Activated naive CD4-positive, alpha-beta T cell treated with anti-CD3 and anti-CD28 coated beads, Interleukin-2, amount 50 U/mL, for 24 hours (primary cell): ENCODE data around the gene MAGOHB.
A peak's percentile ranks its signal among the peaks of the same experiment; 100 is the strongest.
"Not testable (repeated sequence)": the region's sequence is repeated elsewhere in the genome, so short reads cannot be mapped to it uniquely, and the experiment has no call there.

ENCODE experiments used
- H3K27ac Mint-ChIP-seq: one replicate; pipeline ENCODE4 v1.8.0; 2021; ENCODE audit warnings: mild to moderate bottlenecking, mixed read lengths
- H3K27me3 Mint-ChIP-seq: one replicate; pipeline ENCODE4 v1.8.0; 2021; ENCODE audit warnings: mixed read lengths
- H3K36me3 Mint-ChIP-seq: one replicate; pipeline ENCODE4 v1.8.0; 2021; ENCODE audit warnings: mixed read lengths
- H3K4me1 Mint-ChIP-seq: one replicate; pipeline ENCODE4 v1.8.0; 2021; ENCODE audit warnings: mixed read lengths
- H3K4me3 Mint-ChIP-seq: one replicate; pipeline ENCODE4 v1.8.0; 2021; ENCODE audit warnings: mild to moderate bottlenecking, mixed read lengths
- H3K9me3 Mint-ChIP-seq: one replicate; pipeline ENCODE4 v1.8.0; 2021; ENCODE audit warnings: mixed read lengths

The MAGOHB gene

DNA sequence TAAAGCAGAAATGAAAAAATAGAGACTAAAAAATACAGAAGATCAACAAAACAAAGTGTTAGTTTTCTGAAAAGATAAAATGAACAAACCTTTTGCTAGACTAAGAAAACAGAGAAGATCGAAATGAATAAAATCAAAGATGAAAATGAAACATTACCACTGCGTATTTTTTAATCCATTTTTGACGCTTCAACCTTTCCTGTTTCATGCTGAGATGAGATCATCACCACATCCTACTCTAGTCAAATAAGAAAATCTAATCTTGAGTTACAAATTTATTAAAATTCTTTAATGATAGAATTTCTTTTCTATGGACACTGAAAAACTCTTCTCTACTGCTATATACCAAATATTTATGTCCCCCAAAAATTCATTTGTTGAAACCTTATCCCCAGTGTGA is 30.7 kb downstream of the MAGOHB start:
- no peaks in the 10 kb centered on the region for H3K9me3 Mint-ChIP-seq
- H3K27ac Mint-ChIP-seq: no peak overlapping the region
- H3K27me3 Mint-ChIP-seq: no peaks in the 10 kb centered on the region
- no peak overlapping the region for H3K4me3 Mint-ChIP-seq
- H3K36me3 Mint-ChIP-seq: peaks cover 22% of the 10 kb centered on the region
- no peaks in the 10 kb centered on the region for H3K4me1 Mint-ChIP-seq

DNA sequence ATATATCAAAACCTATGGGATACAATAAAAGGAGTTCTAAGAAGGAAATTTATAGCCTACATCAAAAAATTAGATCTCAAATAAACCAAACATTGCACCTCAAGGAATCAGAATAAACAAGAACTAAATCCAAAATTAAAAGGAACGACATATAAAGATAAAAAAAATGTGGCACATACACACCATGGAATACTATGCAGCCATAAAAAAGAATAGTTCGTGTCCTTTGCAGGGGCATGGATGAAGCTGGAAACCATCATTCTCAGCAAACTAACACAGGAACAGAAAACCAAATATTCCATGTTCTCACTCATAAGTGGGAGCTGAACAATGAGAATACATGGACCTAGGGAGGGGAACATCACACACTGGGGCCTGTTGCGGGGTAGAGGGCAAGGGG is 31.3 kb downstream of the MAGOHB start:
- not testable (repeated sequence) for H3K4me1 Mint-ChIP-seq, H3K4me3 Mint-ChIP-seq, H3K27me3 Mint-ChIP-seq

DNA sequence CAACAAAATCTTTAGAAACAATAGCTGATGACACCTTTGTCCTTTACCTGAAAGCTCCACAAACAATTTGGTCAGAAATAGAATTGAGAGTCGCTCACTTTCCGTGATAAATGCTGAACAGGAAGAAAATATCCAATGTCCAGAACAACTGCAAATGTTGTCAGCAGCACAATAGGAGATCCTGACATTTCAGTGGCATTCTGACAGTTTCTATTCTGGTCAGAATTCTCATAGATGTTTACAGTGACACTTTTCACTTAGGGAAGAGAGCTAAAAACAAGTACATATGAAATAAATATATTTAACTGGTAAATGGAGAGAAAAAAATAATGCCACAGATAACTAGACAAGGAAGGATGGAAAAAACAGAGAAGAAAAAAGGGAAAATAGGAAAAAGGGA is 39.1 kb downstream of the MAGOHB start:
- peaks cover 4% of the 10 kb centered on the region for H3K27me3 Mint-ChIP-seq
- H3K9me3 Mint-ChIP-seq: no peaks in the 10 kb centered on the region
- H3K27ac Mint-ChIP-seq: no peak overlapping the region
- no peaks in the 10 kb centered on the region for H3K4me1 Mint-ChIP-seq
- H3K36me3 Mint-ChIP-seq: no peaks in the 10 kb centered on the region
- H3K4me3 Mint-ChIP-seq: no peak overlapping the region

More for the DNA sequence above, 31.3 kb downstream of the MAGOHB start:
- not testable (repeated sequence) for H3K27ac Mint-ChIP-seq, H3K9me3 Mint-ChIP-seq
- peaks cover 22% of the 10 kb centered on the region for H3K36me3 Mint-ChIP-seq

DNA sequence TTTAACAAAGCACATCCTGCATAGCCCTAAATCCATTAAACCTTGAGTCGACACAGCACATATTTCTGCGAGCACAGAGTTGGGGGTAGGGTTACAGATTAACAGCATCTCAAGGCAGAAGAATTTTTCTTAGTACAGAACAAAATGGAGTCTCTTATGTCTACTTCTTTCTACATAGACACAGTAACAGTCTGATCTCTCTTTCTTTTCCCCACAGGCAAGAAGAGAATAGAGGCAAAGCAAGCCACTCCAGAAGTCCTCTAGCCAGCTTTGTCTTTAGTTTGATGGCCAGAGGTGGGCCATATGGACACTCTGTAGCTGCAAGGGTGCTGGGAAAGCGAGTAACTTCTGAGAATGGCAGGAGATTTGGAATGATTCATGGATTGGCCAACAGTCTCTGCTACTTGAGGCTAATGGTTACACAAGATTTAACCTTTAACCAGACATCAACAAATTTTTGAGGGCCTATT is 41.4 kb downstream of the MAGOHB start:
- not testable (repeated sequence) for H3K27ac Mint-ChIP-seq, H3K4me3 Mint-ChIP-seq, H3K36me3 Mint-ChIP-seq, H3K9me3 Mint-ChIP-seq, H3K27me3 Mint-ChIP-seq, H3K4me1 Mint-ChIP-seq

DNA sequence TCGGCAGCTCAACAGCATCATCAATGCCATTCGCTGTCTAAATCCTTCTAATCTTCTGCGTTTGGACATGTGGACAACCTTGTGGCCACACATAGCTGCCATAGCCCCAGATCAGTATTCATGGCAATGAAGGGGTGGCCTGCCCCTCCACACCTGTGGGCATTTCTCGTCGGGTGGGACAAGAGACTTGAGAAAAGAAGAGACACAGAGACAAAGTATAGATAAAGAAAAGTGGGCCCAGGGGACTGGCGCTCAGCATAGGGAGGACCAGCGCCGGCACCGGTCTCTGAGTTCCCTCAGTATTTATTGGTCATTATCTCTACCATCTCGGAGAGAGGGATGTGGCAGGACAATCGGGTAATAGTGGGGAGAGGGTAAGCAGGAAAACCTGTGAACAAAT is 42.3 kb downstream of the MAGOHB start:
- no peaks in the 10 kb centered on the region for H3K36me3 Mint-ChIP-seq
- H3K4me1 Mint-ChIP-seq: no peaks in the 10 kb centered on the region

DNA sequence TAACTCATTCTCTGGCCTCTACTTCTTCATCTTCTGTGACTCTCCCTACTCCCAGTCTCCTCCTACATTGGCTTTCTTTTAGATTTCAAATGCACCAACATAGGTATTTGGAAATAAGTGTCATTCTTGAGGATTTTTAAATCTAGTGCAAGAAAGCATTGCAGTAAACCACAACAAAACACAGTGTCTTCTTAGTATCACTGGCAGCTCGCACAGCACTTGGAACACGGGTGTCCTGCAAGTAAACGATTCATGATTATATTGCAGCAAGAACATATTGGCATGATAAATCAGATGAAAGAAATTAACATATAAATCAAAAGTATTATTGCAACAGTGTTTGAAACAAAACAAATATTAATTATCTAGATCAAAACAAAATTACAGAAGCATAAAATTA is 45.6 kb downstream of the MAGOHB start:
- Mint-ChIP-seq H3K4me3 (no peak overlapping the region), H3K27ac (no peak overlapping the region), H3K36me3 (no peaks in the 10 kb centered on the region), H3K27me3 (peaks cover 21% of the 10 kb centered on the region), H3K9me3 (no peaks in the 10 kb centered on the region), H3K4me1 (no peaks in the 10 kb centered on the region)

More for the DNA sequence above, 42.3 kb downstream of the MAGOHB start:
- peaks cover 10% of the 10 kb centered on the region for H3K27me3 Mint-ChIP-seq
- H3K27ac Mint-ChIP-seq: no peak overlapping the region
- H3K9me3 Mint-ChIP-seq: no peaks in the 10 kb centered on the region
- no peak overlapping the region for H3K4me3 Mint-ChIP-seq

DNA sequence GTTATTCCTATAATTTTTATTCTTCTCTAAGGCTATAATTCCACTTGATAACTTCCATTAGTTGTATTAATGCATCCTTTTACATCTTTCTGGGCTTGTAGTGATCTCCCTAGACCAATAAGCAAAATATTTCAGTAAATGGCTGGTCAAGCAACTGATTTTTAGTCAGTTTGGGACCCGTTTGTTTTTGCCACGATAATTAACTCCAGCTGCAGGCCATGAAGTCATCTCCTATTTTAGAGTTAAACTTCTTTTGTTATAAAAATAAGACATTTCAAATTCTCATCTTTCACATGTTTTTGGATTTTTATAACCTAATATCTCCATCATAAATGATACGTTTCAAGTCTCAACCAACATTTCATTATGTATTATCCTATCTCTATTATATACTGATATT is 49.4 kb downstream of the MAGOHB start:
- Mint-ChIP-seq H3K4me1 (peaks cover 4% of the 10 kb centered on the region), H3K27me3 (peaks cover 20% of the 10 kb centered on the region), H3K4me3 (no peak overlapping the region), H3K9me3 (no peaks in the 10 kb centered on the region), H3K27ac (no peak overlapping the region), H3K36me3 (no peaks in the 10 kb centered on the region)

DNA sequence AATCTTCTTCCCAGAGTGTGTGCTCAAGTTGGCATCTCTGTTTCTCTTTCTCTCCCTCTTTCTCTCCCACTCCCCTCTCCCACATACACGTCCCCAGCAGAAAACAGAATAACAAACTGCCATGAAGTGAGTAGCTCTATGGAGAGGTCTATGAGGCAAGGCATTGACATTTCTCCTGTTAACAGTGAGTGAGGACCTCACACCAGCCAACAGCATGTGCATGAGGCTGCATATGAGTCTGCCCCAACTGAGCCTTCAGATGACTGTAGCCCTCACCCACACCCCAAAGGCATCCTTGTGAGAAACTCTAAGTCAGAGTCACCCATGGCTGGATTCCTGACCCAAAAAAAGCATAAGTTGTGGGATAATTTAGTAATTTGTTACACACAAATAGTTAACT is 50.4 kb downstream of the MAGOHB start:
- Mint-ChIP-seq H3K27ac (peak overlapping the region; percentile 57), H3K4me3 (no peak overlapping the region), H3K4me1 (peaks cover 4% of the 10 kb centered on the region), H3K9me3 (no peaks in the 10 kb centered on the region), H3K27me3 (peaks cover 20% of the 10 kb centered on the region), H3K36me3 (no peaks in the 10 kb centered on the region)

DNA sequence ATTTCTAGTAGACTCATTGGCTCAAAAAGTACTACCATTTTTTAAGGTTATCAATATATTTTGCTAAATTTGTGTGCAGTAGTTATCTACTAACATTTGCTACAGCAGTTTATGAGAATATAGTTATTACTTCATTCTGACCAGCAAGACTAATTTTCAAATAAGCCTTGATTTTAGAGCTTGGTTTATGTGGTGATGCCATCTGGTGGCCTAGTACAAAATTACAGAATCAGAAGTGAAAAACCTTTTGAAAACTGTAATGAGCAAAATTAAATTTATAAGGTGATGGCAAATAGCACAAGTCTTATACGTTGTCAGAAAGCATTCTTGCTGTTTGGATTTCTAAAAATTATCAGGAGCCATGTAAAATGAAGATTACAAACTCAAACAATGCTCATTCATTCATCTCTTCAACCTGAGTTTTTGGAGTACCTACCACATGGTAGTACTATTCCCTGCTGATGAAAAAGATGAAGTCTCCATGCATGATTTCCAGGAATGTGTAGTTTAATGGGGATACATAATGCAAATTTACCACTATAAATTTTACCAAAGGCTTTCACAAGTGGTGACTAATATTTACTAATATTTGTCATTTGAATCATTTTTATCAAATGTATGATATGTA is 51.0 kb downstream of the MAGOHB start:
- no peaks in the 10 kb centered on the region for H3K9me3 Mint-ChIP-seq
- H3K27ac Mint-ChIP-seq: no peak overlapping the region
- H3K4me3 Mint-ChIP-seq: no peak overlapping the region
- peaks cover 18% of the 10 kb centered on the region for H3K27me3 Mint-ChIP-seq
- H3K36me3 Mint-ChIP-seq: no peaks in the 10 kb centered on the region
- H3K4me1 Mint-ChIP-seq: peaks cover 5% of the 10 kb centered on the region

DNA sequence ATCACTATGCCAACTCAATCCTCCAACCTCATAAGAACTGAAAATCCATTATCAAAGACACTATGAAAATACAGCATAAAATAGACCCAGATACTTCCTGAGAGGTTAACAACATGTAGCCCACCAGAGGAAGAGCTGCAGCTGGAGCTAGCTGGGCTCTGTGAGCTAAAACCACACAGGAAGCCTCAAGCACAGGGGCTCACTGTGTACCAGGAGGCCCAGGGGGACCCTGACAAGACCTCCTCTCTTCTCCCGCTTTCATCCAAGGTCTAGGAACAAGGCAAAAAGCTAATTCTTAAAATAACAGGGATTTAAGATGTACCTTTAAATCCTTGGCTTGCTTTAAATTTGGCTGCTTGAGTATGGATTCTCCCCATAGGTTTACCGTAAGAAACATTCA is 54.2 kb downstream of the MAGOHB start:
- peaks cover 12% of the 10 kb centered on the region for H3K4me1 Mint-ChIP-seq
- no peaks in the 10 kb centered on the region for H3K9me3 Mint-ChIP-seq
- H3K36me3 Mint-ChIP-seq: no peaks in the 10 kb centered on the region
- H3K27me3 Mint-ChIP-seq: peaks cover 7% of the 10 kb centered on the region
- H3K4me3 Mint-ChIP-seq: no peak overlapping the region
- no peak overlapping the region for H3K27ac Mint-ChIP-seq

DNA sequence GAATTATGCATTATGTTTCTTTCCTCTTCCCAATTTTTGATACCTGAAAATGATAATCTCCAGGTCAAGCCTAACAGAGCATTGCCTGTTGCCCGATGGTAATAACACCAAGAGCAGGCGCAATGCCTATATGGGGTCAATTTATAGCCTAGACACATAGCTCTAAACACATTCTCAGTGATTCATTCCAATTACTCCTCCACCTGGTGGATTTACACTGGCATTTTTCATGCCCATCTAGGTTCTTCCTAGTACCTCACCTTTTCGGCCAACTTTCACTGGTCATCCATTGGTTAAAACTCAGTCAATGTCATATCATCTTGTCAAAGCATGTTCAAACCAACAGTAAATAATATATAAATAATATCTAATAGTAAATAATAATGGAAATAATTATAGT is 54.6 kb downstream of the MAGOHB start:
- H3K27me3 Mint-ChIP-seq: peaks cover 5% of the 10 kb centered on the region
- H3K4me1 Mint-ChIP-seq: peaks cover 12% of the 10 kb centered on the region
- H3K4me3 Mint-ChIP-seq: no peak overlapping the region
- H3K27ac Mint-ChIP-seq: no peak overlapping the region
- H3K9me3 Mint-ChIP-seq: no peaks in the 10 kb centered on the region
- H3K36me3 Mint-ChIP-seq: no peaks in the 10 kb centered on the region

DNA sequence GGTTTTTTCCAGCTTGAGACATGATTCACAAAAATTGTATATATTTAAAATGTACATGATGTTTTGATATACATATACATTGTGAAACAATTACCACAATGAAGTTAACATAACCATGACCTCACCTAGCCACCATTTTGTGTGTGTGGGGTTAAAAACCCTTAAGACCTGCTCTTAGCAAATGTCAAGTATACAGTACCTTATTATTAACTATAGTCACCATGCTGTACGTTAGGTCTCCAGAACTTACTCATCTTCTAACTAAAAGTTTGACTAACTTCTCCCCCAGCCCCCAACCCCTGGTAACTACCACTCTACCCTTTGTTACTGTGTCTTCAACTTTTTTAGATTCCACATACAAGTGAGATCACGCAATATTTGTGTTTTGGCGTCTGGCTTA is 55.1 kb downstream of the MAGOHB start:
- peaks cover 5% of the 10 kb centered on the region for H3K27me3 Mint-ChIP-seq
- no peak overlapping the region for H3K4me3 Mint-ChIP-seq
- H3K4me1 Mint-ChIP-seq: peaks cover 12% of the 10 kb centered on the region
- peaks cover 2% of the 10 kb centered on the region for H3K36me3 Mint-ChIP-seq
- no peak overlapping the region for H3K27ac Mint-ChIP-seq
- no peaks in the 10 kb centered on the region for H3K9me3 Mint-ChIP-seq

DNA sequence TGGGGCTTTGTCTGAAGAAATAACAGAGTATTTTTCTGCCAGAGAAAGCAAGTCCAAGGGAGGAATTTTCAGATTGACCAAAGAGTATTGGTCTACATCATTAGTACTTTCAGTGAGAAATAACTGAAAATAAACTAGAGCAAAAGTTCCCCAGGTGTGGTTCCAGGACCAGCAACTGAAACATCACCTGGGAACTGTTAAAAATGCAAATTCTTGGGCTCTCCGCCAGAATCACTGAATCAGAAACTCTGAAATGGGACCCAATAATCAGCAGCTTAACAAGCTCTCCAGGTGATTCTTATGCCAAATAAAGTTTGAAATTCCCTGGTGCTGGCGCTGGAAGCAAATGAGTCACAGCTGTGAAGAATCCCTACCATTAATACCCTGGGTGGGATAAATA is 55.6 kb downstream of the MAGOHB start:
- H3K9me3 Mint-ChIP-seq: no peaks in the 10 kb centered on the region
- peaks cover 12% of the 10 kb centered on the region for H3K4me1 Mint-ChIP-seq
- peaks cover 2% of the 10 kb centered on the region for H3K27me3 Mint-ChIP-seq
- H3K36me3 Mint-ChIP-seq: peaks cover 2% of the 10 kb centered on the region
- no peak overlapping the region for H3K4me3 Mint-ChIP-seq
- H3K27ac Mint-ChIP-seq: no peak overlapping the region

DNA sequence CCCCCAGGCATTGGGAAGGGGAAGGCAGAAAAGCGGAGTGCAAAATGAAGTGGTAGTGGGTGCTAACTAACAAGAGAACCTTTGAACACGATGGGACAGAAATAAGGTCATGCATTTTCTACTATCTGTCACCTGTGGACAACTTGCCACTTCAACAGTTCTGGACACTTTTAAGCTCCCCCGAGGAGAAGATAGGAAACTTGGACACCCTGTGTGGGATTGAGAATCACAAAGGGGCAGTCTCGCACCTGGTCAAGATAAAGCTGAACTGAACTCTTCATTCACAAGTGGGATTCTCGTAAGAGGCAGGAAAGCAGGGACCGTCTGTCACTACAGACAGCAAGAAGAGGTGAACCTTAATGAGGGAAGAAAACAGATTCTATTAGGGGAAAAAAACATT is 56.1 kb downstream of the MAGOHB start:
- Mint-ChIP-seq H3K36me3 (peaks cover 2% of the 10 kb centered on the region), H3K27me3 (peaks cover under 1% of the 10 kb centered on the region), H3K4me1 (peaks cover 12% of the 10 kb centered on the region), H3K27ac (no peak overlapping the region), H3K9me3 (no peaks in the 10 kb centered on the region), H3K4me3 (no peak overlapping the region)

DNA sequence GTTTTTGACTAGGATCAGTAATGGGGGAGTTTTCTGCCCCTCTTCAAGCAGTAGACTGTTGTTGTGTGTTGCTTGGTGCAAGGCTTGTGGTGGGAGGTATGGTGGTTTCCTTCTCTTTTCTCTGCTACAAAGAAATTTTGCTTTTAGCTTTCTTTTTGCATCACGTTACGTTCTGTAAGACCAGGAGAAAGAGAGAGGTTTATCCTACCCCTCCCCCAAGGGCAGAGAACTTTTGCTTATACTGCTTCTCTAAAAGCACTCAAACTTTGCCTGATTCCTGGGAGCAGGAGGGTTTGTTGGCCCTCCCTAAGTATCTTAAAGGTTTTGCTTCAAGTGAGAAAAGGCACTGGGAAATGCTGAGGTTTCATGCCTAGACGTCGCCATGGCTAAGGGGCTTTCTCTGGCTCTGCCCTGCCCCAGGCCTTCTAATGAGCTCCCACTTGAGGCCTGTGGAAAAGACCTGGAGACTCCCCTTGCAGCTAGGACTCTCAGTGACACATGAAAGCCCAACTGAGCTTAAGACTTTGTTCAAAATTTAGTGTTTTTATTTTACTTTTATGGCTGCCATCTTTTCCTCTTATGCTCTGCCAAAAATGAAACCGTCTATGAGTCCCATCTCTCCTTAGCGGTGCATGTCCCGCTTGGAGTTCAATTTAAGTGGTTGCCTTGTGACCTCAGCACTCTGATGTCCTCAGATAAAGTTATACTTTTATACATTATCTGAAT is 58.5 kb downstream of the MAGOHB start:
- peaks cover 2% of the 10 kb centered on the region for H3K36me3 Mint-ChIP-seq
- H3K27ac Mint-ChIP-seq: no peak overlapping the region
- H3K4me1 Mint-ChIP-seq: peaks cover 12% of the 10 kb centered on the region
- peak overlapping the region; percentile 70 for H3K4me3 Mint-ChIP-seq
- H3K27me3 Mint-ChIP-seq: no peaks in the 10 kb centered on the region
- no peaks in the 10 kb centered on the region for H3K9me3 Mint-ChIP-seq

DNA sequence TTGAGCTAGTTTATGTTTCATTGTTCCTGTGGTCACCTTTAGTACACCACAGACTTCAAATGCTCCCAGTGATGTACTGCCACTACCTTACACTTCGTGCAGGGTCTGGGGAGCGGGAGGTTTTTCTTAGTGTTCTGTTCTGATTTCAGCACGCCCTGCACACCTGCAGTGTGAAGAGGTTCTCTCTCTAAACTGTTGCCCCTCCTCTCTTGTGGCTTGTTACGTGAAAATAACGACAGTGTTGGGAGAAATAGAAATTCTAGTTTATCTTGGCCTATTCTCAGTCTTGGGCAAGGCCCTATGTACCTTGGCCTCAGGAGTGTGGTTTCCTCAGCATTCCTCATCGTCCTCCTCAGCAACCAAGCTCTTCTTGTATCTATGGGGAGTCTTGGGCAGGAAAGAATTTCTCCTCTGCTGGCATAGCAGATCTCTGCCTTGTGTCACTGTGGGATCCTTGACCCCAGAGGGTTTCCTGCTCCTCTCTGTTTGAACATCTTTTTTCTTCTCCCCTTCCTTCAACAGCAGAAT is 59.1 kb downstream of the MAGOHB start:
- H3K27me3 Mint-ChIP-seq: no peaks in the 10 kb centered on the region
- no peaks in the 10 kb centered on the region for H3K9me3 Mint-ChIP-seq
- H3K4me3 Mint-ChIP-seq: no peak overlapping the region
- peak overlapping the region; percentile 39 for H3K27ac Mint-ChIP-seq
- peaks cover 2% of the 10 kb centered on the region for H3K36me3 Mint-ChIP-seq
- peaks cover 9% of the 10 kb centered on the region for H3K4me1 Mint-ChIP-seq
